NCI-H1417 (cell line): ENCODE data around the gene NEURL3.
"Not testable (repeated sequence)": the region's sequence is repeated elsewhere in the genome, so short reads cannot be mapped to it uniquely, and the experiment has no call there.

ENCODE experiments used
- DNase-seq, 3 experiments: peaks; one replicate each; lab custom pipeline; 2025; lab: John Stamatoyannopoulos, UW

The NEURL3 gene

GRCh38 chr2:96484091-96484490 lies 21.1 kb downstream of the NEURL3 start:
- DNase-seq: no peak

- no peak for DNase-seq
Measured at GRCh38 chr2:96477458-96477857, 27.7 kb downstream of the NEURL3 start.

DNA sequence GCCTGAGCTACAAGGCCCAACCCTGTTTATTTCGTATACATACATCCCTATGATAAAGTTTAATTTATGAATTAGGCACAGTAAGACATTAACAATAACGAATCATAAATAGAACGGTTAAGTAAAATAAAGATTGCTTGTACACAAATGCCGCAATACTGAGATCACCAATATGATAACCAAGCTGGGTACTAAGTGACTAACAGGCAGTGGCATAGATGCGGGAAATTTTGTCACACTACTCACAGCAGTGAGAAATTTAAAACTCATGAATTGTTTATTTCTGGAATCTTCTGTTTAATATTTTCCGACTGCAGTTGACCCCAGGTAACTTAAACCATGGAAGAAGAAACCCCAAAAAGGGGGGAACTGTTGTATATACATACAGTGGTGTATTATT lies 33.4 kb downstream of the NEURL3 start:
- DNase-seq: no peak

DNA sequence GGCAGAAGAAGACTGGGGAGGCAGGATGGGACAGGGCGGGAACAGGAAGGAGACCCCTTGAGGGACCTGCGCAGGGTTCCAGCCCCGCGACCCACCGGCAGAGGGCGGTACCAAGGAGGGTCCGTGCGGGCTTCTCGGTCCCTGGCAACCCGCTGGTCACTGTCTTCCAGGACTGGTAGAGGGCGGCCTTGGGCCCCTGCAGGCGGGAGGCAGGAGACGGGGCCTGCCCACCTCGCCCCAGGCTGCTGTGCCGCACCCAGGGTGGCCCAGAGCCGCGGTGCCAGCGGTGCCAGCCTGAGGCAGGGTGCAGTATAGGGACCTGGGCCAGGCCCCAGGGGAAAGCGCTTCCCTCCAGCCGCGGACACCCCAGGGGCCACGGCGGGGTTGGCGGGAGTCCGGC lies 34.5 kb downstream of the NEURL3 start:
- no peak for DNase-seq

GRCh38 chr2:96470109-96470508 lies 35.0 kb downstream of the NEURL3 start:
- DNase-seq: no peak

DNA sequence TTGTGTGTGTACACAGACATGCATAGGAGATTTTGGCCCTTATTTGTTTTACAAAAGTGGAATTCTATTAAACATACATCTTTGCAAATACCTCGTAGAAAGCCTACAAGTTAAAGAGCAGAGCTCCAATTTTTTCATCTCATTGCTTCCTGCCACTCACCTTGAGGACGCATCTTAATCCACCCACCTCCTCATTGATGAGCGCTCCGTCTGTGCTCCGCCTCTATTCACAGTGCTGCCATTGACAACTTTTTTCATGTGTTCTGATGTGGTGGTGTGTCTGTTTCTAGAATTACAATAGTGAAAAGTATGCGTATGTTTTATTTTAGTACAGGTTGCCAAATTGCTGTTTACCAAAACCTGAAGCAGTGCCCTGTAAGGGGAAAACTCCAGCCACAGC lies 36.3 kb downstream of the NEURL3 start:
- no peak for DNase-seq

DNA sequence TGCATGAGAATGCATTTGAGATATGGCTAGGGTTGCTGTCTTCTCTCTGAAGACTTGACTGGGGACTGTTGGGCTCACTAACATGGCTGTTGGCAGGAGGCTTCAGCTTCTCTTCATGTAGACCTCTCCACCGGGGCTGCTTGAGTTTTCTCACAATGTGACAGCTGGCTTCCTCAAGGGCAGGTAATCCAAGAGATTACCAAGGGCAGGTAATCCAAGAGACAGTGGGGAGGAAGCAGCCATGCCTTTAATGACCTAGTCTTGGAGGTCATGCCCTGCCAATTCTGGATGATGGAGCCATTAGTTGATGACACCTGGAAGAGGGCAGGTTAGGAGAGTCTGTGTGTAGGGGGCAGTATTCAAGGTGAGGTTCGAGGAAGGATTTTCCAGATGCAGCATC lies 40.5 kb downstream of the NEURL3 start:
- DNase-seq: no peak

DNA sequence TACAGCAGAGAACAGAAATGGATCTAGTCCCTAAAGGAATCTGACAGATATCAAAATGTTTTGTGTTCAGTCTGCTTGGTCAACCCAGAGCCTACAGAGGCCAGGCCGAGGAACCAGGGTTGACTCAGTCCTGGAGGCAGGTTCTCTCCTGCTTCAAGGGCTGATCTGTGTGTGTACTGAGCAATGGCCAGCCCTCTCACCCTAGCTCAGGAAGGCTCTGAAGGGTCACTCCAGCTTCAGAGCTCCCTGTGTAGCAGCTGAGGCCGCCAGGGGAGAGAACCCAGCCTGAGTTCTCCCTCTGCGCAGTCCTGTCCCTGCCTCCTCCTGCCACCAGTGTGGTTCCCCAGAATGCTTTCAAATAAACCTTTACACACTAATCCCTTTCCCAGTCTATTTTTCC lies 41.1 kb downstream of the NEURL3 start:
- DNase-seq: no peak

- no peak for DNase-seq
Measured at GRCh38 chr2:96463119-96463518, 42.0 kb downstream of the NEURL3 start.

GRCh38 chr2:96461616-96462015 lies 43.5 kb downstream of the NEURL3 start:
- not testable (repeated sequence) for DNase-seq

DNA sequence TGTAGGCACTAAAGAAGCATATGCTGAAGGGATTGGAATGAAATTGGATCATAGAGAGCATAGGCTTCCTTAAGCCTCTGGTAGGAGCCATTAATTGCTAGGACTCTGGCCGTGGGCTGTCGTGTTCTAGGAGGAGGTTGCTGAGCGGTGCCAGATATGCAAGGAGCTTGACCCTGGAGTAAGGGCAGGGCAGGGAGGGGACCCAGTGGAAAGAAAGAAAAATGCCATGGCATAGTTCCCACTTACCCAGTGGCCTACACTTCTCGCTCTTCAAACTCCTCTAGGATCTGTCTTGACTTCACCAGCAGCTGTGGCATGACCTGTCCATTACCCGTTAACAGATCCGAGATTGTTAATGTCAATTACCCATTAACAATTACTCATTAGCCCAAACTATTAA lies 53.1 kb downstream of the NEURL3 start:
- no peak for DNase-seq

- no peak for DNase-seq
Measured at GRCh38 chr2:96449637-96450036, 55.5 kb downstream of the NEURL3 start.

GRCh38 chr2:96449174-96449573 lies 56.0 kb downstream of the NEURL3 start:
- no peak for DNase-seq

GRCh38 chr2:96447726-96448125 lies 57.4 kb downstream of the NEURL3 start:
- DNase-seq: no peak
